GM21423 (cell line): ENCODE data around the gene GRIK3.
"Not testable (repeated sequence)": the region's sequence is repeated elsewhere in the genome, so short reads cannot be mapped to it uniquely, and the experiment has no call there.

Source experiments
- ATAC-seq: cut with Tn5 transposase; IDR thresholded peaks from one replicate; pipeline ENCODE4 v1.9.1; 2021; ENCODE audit warnings: mild to moderate bottlenecking, moderate library complexity; ENCODE audit not compliant: unreplicated experiment

Gene GRIK3

GRCh38 chr1:36912365-36912865 lies 121.9 kb downstream of the GRIK3 start:
- no peak for ATAC-seq

GRCh38 chr1:36911561-36912364 lies 122.6 kb downstream of the GRIK3 start:
- no peak for ATAC-seq

DNA sequence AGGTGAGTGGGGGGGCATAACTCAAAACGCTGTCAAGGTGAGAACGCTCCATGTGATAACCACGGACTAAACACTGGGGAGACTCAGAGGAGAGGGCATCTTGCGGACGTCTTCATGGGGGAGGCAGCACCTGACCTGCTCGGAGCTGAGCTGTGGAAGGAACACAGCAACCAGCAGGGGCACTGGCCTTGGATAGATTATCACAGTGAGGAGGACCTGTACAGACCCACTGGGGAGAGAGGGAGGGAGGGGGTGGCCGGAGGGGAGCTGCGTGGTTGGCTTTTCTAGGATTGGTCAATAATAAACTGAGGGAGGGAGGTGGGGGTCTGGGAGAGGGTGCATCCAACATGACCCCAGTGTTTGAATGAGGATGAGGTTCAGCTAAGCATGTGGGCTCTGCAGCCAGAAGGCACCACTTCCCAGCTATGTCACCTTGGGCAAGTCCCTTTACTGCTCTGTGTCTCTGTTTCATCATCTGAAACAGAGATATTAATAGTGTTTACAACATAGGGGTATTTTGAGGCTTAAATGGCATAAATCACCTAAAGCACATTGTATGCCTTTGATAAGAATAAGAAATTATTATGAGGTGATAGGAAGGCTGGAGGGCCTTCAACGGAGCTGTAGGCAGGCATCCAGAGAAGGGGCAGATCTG lies 123.3 kb downstream of the GRIK3 start:
- ATAC-seq = no peak

GRCh38 chr1:36909946-36910725 lies 124.2 kb downstream of the GRIK3 start:
- ATAC-seq = no peak

DNA sequence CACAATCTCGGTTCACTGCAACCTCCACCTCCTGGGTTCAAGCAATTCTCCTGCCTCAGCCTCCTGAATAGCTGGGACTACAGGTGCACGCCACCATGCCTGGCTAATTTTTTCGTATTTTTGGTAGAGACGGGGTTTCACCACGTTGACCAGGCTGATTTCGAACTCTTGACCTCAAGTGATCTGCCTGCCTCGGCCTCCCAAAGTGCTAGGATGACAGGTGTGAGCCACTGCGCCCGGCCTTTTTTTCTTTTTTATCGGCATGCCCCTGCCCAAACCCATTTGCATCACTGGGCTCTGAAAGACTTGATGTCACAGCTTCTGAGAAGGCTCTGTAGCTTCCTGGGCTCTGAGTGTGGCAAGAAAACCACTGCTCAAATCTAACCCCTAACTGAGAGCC lies 125.0 kb downstream of the GRIK3 start:
- not testable (repeated sequence) for ATAC-seq

DNA sequence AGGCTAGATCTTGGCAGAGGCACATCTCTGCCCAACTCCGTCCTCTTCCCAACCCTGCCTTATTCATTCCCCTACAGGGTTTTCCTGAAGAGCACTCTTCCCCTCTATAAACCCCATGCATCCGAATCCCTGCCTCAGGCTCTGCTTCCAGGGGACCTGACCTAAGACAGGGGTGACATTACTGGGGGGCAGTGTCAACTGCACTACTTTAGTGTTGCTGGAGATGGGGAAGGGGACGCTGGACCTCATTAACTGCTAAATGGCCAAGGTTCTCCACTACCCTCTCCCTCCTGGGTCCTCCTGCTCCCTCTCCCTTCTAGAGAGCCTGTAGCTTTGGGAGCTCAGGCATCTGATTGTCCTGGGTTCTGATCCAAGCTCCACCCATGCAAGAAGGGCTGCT lies 126.2 kb downstream of the GRIK3 start:
- no peak for ATAC-seq

DNA sequence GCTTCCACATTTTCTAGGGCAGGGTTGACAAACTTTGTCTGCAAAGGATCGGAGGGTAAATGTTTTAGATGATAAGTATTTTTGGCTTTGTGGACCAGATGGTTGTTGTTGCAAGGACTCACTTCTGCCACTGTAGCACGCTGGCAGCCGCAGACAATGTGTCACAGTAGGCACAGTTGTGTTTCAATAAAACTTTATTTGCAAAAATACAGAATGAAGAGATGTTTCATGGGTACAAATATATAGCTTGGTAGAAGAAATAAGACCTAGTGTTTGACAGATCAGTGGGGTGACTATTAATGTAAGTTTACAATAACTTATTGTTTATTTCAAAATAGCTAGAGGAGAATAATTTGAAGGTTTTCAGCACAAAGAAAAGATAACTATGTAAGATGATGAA lies 127.8 kb downstream of the GRIK3 start:
- no peak for ATAC-seq

DNA sequence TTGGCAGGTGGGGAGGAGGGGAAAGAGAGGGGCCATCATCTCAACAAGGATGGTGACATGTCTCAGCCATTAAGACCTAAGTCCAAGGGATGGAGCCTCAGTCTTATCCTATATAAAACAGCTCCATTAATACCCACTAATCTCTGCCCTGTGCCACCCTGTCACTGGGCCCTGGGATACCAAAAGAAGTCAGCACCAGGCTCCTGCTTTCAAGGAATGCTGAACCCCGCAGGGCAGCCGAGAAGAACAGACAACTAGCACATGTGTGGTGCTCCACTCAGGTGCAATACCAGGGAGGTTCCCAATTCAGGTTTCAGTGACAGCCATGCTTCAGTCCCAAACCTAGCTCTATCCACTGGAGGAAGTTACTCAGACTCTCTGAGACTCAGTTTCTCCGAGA lies 128.4 kb downstream of the GRIK3 start:
- no peak for ATAC-seq

GRCh38 chr1:36900128-36900527 lies 134.2 kb downstream of the GRIK3 start:
- no peak for ATAC-seq

GRCh38 chr1:36897813-36898212 lies 136.5 kb downstream of the GRIK3 start:
- not testable (repeated sequence) for ATAC-seq

DNA sequence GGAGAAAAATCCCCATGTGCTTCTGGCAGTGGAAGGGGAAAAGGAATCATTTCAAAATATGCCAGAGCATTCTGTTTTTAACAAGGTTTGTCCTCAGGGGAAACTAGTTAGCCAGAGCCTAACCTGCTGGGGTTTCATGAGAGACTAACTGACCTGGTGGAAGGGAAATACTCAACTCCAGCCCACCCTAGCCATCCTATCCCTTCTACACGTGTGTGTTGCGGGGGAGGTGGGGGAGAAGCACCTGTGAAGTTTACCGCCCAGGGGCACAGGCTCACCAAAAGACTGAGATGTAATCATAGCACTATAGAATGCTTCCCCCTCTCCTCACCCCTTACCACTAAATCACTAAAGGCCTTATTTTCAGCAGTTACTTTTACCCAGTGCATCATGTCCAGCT lies 139.5 kb downstream of the GRIK3 start:
- ATAC-seq = no peak

DNA sequence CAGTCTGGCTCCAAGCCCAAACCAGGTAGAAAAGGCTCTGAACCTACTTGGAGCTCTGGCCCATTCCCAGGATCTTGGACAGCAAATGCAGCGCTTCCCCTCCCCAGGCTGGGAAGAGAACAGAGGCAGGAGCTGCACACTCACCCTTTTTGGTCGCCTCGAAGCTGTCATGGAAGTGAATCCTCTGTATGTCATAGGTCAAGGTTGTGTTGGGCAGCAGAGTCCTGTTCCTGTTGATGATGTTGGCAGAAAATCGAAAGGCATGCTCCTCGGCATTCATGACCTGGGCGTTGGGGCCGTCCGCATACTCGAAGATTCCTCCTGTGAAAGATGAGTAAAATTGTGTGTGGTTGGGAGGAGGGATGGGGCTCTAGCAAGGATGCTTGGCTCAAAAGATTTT lies 143.5 kb downstream of the GRIK3 start:
- ATAC-seq = no peak

DNA sequence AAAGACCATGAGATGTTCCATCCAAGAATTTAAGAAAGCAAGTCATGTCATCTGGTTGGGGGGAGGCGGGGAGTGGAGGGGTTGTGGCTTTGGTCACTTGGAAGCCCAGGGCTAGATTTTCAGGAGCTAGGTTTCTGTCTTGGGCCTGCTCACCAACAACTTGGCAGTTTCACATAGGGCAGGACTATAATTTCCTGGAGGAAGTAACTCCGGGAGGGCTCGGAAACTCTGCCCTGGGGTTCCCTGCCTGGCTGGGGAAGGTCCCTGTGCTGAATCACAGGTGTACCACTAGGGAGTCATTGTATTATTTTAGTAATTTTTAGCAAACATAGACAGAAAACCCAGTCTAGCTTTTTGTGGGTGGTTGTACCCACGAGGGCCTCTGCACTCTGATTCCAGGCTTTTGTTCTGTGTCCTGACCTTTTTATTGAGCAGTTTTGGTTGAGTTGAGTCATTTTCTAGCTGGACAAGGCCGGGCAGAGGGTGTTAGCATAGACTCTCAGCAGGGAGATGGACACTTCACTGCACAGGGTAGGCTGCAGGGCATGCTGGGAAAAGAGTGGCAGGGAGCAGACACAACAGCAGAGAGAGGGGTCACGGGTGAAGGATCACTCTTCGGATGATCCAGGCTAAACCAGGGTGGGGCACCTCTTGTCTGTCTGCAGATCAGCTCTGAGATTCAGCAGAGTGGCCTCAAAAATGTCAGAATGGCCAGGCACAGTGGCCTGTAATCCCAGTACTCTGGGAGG lies 144.7 kb downstream of the GRIK3 start:
- ATAC-seq = no peak

- ATAC-seq = no peak
Measured at GRCh38 chr1:36888811-36889477, 145.4 kb downstream of the GRIK3 start.

- ATAC-seq = no peak
Measured at GRCh38 chr1:36885540-36886357, 148.6 kb downstream of the GRIK3 start.

GRCh38 chr1:36884801-36885200 lies 149.5 kb downstream of the GRIK3 start:
- ATAC-seq = no peak

- no peak for ATAC-seq
Measured at GRCh38 chr1:36884029-36884701, 150.2 kb downstream of the GRIK3 start.

GRCh38 chr1:36883315-36883949 lies 150.9 kb downstream of the GRIK3 start:
- ATAC-seq = no peak
